Adrenal gland (tissue), 5 donors: ENCODE results near the gene KMT2D.

Experiments
- POLR2A ChIP-seq, 2 donors: fragments of 450-650 bp; IDR thresholded peaks; one replicate each; pipeline ENCODE4 v1.6.1; 2017; ENCODE audit warnings: antibody characterized with exemption in 2 of 2, mild to moderate bottlenecking in 2 of 2, moderate library complexity in 1 of 2
- TF ChIP-seq, protein P1 (sequence below), 6 experiments: fragments of 450-650 bp in 4 of 6; fragments of 200-600 bp in 2 of 6; sonication (generic) in 1 of 6; IDR thresholded peaks; 1 replicate in 5 of 6; 2 replicates in 1 of 6; pipeline versions ENCODE4 v1.5.1 to v1.8.0; 2016 to 2021; ENCODE audit warnings: antibody characterized with exemption in 6 of 6, mild to moderate bottlenecking in 2 of 6, moderate library complexity in 1 of 6
- donor health status: DM: no; HTN: no; CAD: no.

DNA sequence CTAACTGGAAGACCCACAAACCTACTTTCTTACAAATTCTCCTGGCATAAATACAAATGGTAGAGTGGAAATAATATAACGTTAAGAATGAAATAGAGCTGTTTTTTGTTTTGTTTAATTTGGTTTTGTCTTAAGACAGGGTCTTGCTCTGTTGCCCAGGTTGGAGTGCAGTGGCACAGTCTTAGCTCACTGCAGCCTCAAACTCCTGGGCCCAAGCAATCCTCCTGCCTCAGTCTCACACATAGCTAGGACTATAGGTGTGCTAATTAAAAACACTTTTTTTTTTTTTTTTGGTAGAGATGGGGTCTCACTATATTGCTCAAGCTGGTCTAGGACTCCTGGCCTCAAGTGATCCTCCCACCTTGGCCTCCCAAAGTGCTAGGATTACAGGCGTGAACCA is 38.1 kb upstream of the KMT2D start:
- TF ChIP-seq POLR2A (IDR thresholded peaks at IDR 0.05), result no peak
- TF ChIP-seq, protein P1, sequence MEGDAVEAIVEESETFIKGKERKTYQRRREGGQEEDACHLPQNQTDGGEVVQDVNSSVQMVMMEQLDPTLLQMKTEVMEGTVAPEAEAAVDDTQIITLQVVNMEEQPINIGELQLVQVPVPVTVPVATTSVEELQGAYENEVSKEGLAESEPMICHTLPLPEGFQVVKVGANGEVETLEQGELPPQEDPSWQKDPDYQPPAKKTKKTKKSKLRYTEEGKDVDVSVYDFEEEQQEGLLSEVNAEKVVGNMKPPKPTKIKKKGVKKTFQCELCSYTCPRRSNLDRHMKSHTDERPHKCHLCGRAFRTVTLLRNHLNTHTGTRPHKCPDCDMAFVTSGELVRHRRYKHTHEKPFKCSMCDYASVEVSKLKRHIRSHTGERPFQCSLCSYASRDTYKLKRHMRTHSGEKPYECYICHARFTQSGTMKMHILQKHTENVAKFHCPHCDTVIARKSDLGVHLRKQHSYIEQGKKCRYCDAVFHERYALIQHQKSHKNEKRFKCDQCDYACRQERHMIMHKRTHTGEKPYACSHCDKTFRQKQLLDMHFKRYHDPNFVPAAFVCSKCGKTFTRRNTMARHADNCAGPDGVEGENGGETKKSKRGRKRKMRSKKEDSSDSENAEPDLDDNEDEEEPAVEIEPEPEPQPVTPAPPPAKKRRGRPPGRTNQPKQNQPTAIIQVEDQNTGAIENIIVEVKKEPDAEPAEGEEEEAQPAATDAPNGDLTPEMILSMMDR (IDR thresholded peaks at IDR 0.05), result no peak
